Choroid plexus epithelial cell (primary cell): ENCODE measurements around the gene KRI1.

Source experiments
- DNase-seq: peaks from one replicate; pipeline ENCODE4 v3.0.0-alpha.2; 2010; ENCODE audit warnings: low read depth
- H3K4me3 ChIP-seq: 2 replicates; pipeline ENCODE4 v1.5.1; 2011; ENCODE audit warnings: low read depth, mild to moderate bottlenecking, control low read depth, low read length, moderate library complexity
- TF ChIP-seq, protein P1 (sequence below): conservative IDR thresholded peaks from 2 replicates; pipeline ENCODE4 v1.5.1; 2011; ENCODE audit warnings: low read depth, mild to moderate bottlenecking, control low read depth, inconsistent platforms, low read length, moderate library complexity

The KRI1 gene

DNA sequence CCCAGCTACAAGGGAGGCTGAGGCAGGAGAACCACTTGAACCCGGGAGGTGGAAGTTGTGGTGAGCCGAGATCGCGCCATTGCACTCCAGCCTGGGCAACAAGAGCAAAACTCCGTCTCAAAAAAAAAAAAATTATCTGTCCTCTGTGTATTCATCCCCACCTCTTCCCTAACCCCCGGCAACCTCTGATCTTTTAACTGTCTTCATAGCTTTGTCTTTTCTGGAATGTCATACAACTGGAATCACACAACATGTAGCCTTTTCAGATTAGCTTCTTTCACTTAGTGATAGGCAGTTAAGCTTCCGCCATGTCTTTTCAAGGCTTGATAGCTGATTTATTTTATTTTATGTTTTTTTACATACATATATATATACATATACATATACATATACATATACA, 40.2 kb downstream of the KRI1 start:
- TF ChIP-seq, protein P1, sequence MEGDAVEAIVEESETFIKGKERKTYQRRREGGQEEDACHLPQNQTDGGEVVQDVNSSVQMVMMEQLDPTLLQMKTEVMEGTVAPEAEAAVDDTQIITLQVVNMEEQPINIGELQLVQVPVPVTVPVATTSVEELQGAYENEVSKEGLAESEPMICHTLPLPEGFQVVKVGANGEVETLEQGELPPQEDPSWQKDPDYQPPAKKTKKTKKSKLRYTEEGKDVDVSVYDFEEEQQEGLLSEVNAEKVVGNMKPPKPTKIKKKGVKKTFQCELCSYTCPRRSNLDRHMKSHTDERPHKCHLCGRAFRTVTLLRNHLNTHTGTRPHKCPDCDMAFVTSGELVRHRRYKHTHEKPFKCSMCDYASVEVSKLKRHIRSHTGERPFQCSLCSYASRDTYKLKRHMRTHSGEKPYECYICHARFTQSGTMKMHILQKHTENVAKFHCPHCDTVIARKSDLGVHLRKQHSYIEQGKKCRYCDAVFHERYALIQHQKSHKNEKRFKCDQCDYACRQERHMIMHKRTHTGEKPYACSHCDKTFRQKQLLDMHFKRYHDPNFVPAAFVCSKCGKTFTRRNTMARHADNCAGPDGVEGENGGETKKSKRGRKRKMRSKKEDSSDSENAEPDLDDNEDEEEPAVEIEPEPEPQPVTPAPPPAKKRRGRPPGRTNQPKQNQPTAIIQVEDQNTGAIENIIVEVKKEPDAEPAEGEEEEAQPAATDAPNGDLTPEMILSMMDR, result no peak
- H3K4me3 ChIP-seq, result no peak overlapping the region
- DNase-seq, result no peak

DNA sequence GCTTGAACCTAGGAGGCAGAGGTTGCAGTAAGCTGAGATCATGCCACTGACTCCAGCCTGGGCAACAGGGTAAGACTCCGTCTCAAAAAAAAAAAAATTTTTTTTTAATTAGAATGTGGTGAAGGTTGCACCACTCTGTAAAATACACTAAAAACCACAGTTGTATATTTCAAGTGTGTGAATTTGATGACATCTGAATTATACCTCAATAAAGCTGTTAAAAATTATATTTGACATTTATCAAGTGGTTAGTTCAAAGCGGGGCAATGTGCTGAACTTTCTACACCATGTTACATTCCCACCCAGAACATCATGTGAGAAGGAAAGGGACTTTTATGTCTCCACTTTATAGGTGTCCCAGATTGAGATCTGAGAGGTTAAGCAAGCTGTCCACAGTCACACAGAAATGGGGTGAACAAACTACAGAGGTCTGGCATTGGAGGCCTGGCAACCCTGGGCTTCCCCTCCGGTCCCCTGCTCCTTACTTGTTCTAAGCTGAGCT, 42.6 kb downstream of the KRI1 start:
- DNase-seq, result no peak
- TF ChIP-seq, protein P1, result no peak

DNA sequence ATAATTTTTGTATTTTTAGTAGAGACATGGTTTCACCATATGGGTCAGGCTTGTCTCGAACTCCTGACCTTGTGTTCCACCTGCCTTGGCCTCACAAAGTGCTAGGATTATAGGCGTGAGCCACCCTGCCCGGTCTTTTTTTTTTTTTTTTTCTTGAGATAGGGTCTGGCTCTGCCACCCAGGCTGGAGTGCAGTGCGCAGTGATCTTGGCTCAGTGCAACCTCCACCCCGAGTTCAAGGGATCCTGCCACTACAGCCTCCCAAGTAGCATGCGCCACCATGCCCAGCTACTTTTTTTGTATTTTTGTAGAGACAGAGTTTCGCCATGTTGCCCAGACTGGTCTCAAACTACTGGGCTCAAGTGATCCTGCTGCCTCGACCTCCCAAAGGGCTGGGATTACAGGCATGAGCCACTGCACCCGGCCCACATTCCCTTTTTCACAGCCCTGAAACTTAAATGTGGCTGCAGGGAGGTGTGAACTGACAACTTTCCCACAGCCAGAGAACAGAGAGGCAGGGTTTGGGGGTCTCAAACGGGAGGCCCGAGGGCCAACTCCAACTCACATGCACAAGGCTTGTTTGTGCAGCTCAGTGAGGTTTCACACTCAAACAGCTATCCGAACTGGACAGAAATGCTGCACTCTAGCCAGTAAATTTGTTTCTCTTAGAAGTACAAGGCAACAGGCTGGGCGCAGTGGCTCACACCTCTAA, 44.2 kb downstream of the KRI1 start:
- DNase-seq, result no peak
- TF ChIP-seq, protein P1, result no peak
- no peak overlapping the region for H3K4me3 ChIP-seq

More for the DNA sequence above, 42.6 kb downstream of the KRI1 start:
- no peak overlapping the region for H3K4me3 ChIP-seq

DNA sequence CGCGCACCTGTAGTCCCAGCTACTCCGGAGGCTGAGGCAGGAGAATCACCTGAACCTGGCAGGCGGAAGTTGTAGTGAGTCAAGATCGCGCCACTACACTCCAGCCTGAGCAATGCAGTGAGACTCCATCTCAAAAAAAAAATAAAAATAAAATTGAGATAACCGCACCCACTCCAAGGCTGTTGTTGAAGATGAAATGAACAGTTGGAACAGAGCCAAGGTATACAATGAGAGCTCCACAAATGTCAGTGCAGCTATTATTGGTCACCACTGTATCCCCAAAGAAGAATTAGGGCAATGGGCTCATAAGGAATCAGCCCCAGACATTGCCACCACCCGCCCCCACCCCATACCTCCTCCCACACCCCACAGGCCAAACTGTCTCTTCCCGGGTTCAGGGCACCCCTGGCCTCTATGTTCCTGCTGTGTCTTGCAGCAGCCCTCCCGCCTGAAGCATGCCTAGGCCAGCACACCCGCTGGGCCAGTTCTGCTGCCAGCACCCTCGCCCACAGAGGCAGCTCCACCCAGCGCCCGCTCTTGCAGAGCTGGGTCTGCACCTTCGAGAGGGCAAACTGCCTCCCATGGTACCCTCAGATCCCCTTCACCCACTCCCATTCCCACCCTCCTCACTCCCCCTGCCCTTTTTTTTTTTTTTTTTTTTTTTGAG, 45.0 kb downstream of the KRI1 start:
- no peak for DNase-seq
- TF ChIP-seq, protein P1, result no peak
- H3K4me3 ChIP-seq, result no peak overlapping the region

DNA sequence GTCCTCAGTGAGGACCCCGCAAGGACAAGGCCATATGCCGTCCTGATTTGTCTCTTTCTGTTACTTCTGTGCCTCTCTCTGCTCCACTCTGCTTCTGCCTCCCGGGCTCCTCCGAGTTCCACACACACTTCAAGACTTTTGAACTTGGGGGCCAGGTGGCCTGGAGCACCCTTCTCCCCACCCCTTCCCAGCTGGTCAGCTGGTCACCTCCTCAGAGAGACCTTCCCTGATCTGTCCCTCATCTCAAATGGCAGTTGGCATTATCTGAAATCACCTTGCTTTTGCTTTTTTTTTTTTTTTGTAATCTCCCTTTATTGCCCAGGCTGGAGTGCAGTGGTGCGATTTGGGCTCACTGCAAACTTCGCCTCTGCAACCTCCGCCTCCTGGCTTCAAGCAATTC, 46.4 kb downstream of the KRI1 start:
- DNase-seq, result no peak
- TF ChIP-seq, protein P1, result no peak
- H3K4me3 ChIP-seq, result no peak overlapping the region

DNA sequence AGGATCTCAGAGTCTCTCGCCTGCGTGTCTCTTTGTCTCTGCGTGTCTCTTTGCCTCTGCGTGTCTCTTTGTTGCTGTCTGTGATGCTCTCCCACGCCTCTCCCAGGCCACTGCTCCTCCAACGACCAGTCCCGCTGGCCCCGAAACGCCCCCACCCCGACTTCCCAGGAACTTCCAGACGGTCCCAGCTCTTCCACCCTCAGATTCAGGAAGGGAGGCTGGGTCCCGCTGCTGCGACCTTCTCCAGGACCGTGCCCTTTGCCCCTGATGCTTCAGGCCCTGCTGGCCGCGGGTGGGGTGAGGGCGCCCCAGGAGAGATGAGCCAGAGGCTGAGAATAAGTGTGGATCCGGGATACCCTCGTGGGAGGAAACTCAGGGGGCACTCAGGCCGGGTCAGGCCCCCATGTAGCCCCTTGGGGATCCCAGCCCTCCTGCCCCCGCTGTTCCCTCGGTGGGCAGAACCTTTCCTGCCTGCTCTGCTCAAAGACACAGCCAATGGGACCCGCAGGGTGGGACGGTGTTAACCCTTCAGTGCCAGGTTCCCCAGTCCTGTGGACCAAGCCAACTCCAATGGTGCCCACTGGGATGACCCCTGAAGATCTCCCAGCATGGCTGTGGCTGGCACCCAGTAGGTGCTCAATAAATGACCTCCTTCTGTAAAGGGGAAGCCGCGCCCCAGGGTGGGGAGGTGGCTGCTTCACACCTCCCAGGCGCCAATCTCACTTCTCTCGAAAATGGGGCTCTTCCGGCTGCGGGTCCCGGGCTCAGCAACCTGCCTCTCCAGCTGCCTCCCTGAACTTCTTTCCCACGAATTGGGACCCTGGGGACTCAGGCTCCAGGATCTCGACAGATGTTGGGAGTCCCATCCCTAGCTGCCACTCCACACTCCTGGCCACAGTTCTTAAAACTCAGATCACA, 47.1 kb downstream of the KRI1 start:
- TF ChIP-seq, protein P1, result no peak
- no peak for DNase-seq

More for the DNA sequence above, 47.1 kb downstream of the KRI1 start:
- H3K4me3 ChIP-seq, result no peak overlapping the region
